OCI-LY1 (cell line): ENCODE results near the gene CD300LB.
"Not testable (repeated sequence)": the region's sequence is repeated elsewhere in the genome, so short reads cannot be mapped to it uniquely, and the experiment has no call there.

ENCODE experiments used
- H2AFZ ChIP-seq: fragments of 200-600 bp; sonication (generic), shearing (Covaris generic); 2 replicates; pipeline ENCODE4 v1.6.0; 2014; ENCODE audit warnings: antibody characterized with exemption, mild to moderate bottlenecking, low read length
- H3F3A ChIP-seq: fragments of 200-600 bp; sonication (generic), shearing (Covaris generic); 2 replicates; pipeline ENCODE4 v1.6.0; 2014; ENCODE audit warnings: mild to moderate bottlenecking, antibody characterized with exemption, low read length, moderate library complexity; ENCODE audit not compliant: insufficient read depth
- H3K27ac ChIP-seq: fragments of 200-600 bp; sonication (generic); 2 replicates; pipeline ENCODE4 v1.5.1; 2014; ENCODE audit warnings: low read length, mixed run types, mild to moderate bottlenecking, low read depth; ENCODE audit not compliant: poor library complexity, severe bottlenecking
- H3K27me3 ChIP-seq: fragments of 200-600 bp; sonication (generic); 2 replicates; pipeline ENCODE4 v1.6.0; 2014; ENCODE audit warnings: antibody characterized with exemption, mild to moderate bottlenecking, low read length, moderate library complexity; ENCODE audit not compliant: insufficient read depth
- H3K36me3 ChIP-seq: fragments of 200-600 bp; sonication (generic); 2 replicates; pipeline ENCODE4 v1.6.1; 2014; ENCODE audit warnings: mild to moderate bottlenecking, antibody characterized with exemption, low read length, moderate library complexity, mixed read lengths; ENCODE audit not compliant: insufficient read depth
- H3K4me1 ChIP-seq: fragments of 200-600 bp; sonication (generic); 2 replicates; pipeline ENCODE4 v1.5.1; 2014; ENCODE audit warnings: mild to moderate bottlenecking, low read length, moderate library complexity; ENCODE audit not compliant: insufficient read depth, severe bottlenecking
- H3K4me2 ChIP-seq: fragments of 200-600 bp; sonication (generic), shearing (Covaris generic); 2 replicates; pipeline ENCODE4 v1.6.1; 2014; ENCODE audit warnings: low read length
- H3K4me3 ChIP-seq: fragments of 200-600 bp; sonication (generic); 2 replicates; pipeline ENCODE4 v1.5.1; 2014; ENCODE audit warnings: low read length, low read depth, mild to moderate bottlenecking, mixed read lengths; ENCODE audit not compliant: poor library complexity, severe bottlenecking
- H3K79me2 ChIP-seq: fragments of 200-600 bp; shearing (Covaris generic); 2 replicates; pipeline ENCODE4 v1.6.1; 2016; ENCODE audit warnings: mixed run types, low read length, mixed read lengths; ENCODE audit not compliant: insufficient read depth
- H3K9ac ChIP-seq: fragments of 200-600 bp; sonication (generic), shearing (Covaris generic); 2 replicates; pipeline ENCODE4 v1.6.1; 2014; ENCODE audit warnings: mild to moderate bottlenecking, low read length, mixed read lengths
- H3K9me2 ChIP-seq: fragments of 200-600 bp; sonication (generic), shearing (Covaris generic); 2 replicates; pipeline ENCODE4 v1.6.1; 2014; ENCODE audit warnings: low read depth, mild to moderate bottlenecking, low read length, mixed read lengths
- H3K9me3 ChIP-seq: fragments of 200-600 bp; shearing (Covaris generic); 2 replicates; pipeline ENCODE4 v1.6.1; 2014; ENCODE audit warnings: low read length, mixed read lengths
- H4K20me1 ChIP-seq: fragments of 200-600 bp; sonication (generic), shearing (Covaris generic); 2 replicates; pipeline ENCODE4 v1.6.0; 2016; ENCODE audit warnings: mild to moderate bottlenecking, low read length; ENCODE audit not compliant: insufficient read depth
- EZH2 ChIP-seq: fragments of 200-600 bp; sonication (generic), shearing (Covaris generic); IDR thresholded peaks from 2 replicates; pipeline ENCODE4 v1.8.0; 2017; ENCODE audit warnings: borderline replicate concordance, mixed run types, mild to moderate bottlenecking, antibody characterized with exemption, low read length, moderate library complexity, mixed read lengths
- TF ChIP-seq, protein P1 (sequence below): fragments of 200-600 bp; sonication (generic), shearing (Covaris generic); IDR thresholded peaks from 2 replicates; pipeline ENCODE4 v1.5.1; 2017; ENCODE audit warnings: mild to moderate bottlenecking, antibody characterized with exemption, low read length, moderate library complexity, mixed read lengths

Gene CD300LB

DNA sequence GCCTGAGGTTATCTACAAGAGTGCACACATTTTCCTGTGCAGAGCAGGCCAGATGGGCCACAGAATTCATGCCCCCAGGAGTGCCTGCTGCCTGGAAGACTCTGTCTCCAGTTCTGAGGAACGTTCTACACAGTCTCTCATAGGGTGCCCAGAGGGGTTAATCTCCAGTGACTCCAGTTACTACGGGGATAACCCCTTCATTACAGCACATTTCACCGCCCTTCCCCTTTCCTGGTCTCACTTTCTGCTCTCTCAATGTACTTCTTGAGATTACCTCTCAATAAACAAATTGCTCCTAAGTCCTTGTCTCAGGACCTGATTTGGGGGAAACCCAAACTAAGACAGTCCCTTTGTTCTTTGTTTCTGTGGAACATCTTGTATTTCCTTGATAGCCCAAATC, 30.3 kb upstream of the CD300LB start:
- Histone ChIP-seq H3K4me2 (no peak overlapping the region), H3K4me1 (no peaks in the 10 kb centered on the region), H3K27me3 (0 out of 2 replicates have a peak, but pooled peaks cover 4% of the 10 kb centered on the region), H3F3A (no peaks in the 10 kb centered on the region), H3K9ac (no peak overlapping the region), H3K9me3 (no peaks in the 10 kb centered on the region), H4K20me1 (no peaks in the 10 kb centered on the region), H3K79me2 (no peaks in the 10 kb centered on the region), H3K27ac (no peak overlapping the region), H3K4me3 (no peak overlapping the region), H3K9me2 (no peaks in the 10 kb centered on the region), H3K36me3 (no peaks in the 10 kb centered on the region), H2AFZ (no peak overlapping the region)
- TF ChIP-seq, protein P1, sequence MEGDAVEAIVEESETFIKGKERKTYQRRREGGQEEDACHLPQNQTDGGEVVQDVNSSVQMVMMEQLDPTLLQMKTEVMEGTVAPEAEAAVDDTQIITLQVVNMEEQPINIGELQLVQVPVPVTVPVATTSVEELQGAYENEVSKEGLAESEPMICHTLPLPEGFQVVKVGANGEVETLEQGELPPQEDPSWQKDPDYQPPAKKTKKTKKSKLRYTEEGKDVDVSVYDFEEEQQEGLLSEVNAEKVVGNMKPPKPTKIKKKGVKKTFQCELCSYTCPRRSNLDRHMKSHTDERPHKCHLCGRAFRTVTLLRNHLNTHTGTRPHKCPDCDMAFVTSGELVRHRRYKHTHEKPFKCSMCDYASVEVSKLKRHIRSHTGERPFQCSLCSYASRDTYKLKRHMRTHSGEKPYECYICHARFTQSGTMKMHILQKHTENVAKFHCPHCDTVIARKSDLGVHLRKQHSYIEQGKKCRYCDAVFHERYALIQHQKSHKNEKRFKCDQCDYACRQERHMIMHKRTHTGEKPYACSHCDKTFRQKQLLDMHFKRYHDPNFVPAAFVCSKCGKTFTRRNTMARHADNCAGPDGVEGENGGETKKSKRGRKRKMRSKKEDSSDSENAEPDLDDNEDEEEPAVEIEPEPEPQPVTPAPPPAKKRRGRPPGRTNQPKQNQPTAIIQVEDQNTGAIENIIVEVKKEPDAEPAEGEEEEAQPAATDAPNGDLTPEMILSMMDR, result no peak
- TF ChIP-seq EZH2, result no peak

GRCh38 chr17:74558882-74559519, 27.7 kb upstream of the CD300LB start:
- Histone ChIP-seq H3K4me2 (no peak overlapping the region), H3K27me3 (0 out of 2 replicates have a peak, but pooled peaks cover 4% of the 10 kb centered on the region), H3K9me2 (no peaks in the 10 kb centered on the region), H3F3A (no peaks in the 10 kb centered on the region), H3K79me2 (no peaks in the 10 kb centered on the region), H3K4me3 (no peak overlapping the region), H3K9me3 (no peaks in the 10 kb centered on the region), H4K20me1 (no peaks in the 10 kb centered on the region), H3K9ac (no peak overlapping the region), H3K36me3 (no peaks in the 10 kb centered on the region), H3K27ac (no peak overlapping the region), H3K4me1 (no peaks in the 10 kb centered on the region), H2AFZ (no peak overlapping the region)
- no peak for TF ChIP-seq EZH2
- TF ChIP-seq, protein P1, result no peak

DNA sequence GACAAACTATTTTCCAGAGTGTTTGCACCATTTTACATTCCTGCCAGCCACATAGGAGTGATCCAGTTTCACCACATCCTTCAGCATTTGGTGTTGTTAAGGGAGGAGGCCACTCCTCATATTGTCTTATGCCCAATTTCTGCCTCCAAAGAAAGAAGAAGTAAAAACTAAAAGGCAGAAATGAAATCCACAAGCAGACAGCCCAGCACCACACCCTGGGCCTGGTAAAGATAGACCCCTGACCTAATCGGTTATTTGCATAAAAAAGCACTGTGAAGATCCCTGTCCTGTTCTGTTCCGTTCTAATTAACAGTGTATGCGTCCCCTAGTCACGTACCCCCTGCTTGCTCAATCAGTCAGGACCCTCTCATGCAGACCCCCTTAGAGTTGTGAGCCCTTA, 27.1 kb upstream of the CD300LB start:
- not testable (repeated sequence) for H4K20me1 ChIP-seq, H3K9ac ChIP-seq, H3F3A ChIP-seq, H3K36me3 ChIP-seq, H3K4me3 ChIP-seq, H3K4me2 ChIP-seq, H3K27ac ChIP-seq, H3K9me3 ChIP-seq, H2AFZ ChIP-seq, H3K27me3 ChIP-seq, H3K79me2 ChIP-seq, H3K4me1 ChIP-seq, H3K9me2 ChIP-seq

DNA sequence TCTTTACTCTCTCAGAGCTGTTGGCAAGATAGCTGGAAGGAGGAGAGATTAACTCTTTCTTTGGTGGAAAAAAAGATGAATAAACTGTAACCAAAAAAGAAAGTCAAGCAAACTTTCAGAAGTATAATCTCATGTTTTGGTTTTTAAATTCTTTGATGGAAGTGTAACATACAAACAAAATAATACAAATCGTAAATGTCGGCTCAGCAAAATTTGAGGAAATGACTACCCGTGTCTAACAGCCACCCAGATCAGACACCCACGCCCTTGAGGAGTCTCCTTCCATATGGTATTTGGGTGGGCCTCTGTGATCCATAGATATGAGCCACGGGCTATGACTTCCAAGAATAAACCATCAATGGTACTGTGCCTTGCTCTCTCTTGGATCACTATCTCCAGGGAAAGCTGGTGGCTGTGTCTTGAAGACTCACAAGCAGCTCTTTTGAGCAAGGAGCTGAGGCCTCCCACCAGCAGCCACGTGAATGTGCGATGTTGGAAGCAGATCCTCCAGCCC, 24.2 kb upstream of the CD300LB start:
- Histone ChIP-seq H3K36me3 (no peaks in the 10 kb centered on the region), H3K9ac (no peak overlapping the region)

More for the DNA sequence above, 24.2 kb upstream of the CD300LB start:
- Histone ChIP-seq H3K27ac (no peak overlapping the region), H3K27me3 (0 out of 2 replicates have a peak, but pooled peaks cover 11% of the 10 kb centered on the region), H3K4me3 (no peak overlapping the region), H3K79me2 (no peaks in the 10 kb centered on the region), H3F3A (no peaks in the 10 kb centered on the region), H3K9me3 (no peaks in the 10 kb centered on the region), H3K4me2 (no peak overlapping the region), H3K4me1 (no peaks in the 10 kb centered on the region), H4K20me1 (no peaks in the 10 kb centered on the region), H3K9me2 (no peaks in the 10 kb centered on the region), H2AFZ (no peak overlapping the region)
- TF ChIP-seq EZH2, result no peak
- TF ChIP-seq, protein P1, result no peak
